A673 (cell line): ENCODE results near the gene ERVFRD-1.

ENCODE experiments used
- EZH2 ChIP-seq: fragments of 200-600 bp; sonication (generic); IDR thresholded peaks from 2 replicates; pipeline ENCODE4 v1.6.1; 2017; ENCODE audit warnings: borderline replicate concordance, low read depth, mild to moderate bottlenecking, mixed read lengths, antibody characterized with exemption, low read length; ENCODE audit not compliant: poor library complexity, severe bottlenecking
- TF ChIP-seq, protein P1 (sequence below): fragments of 300-800, 200-600 bp; sonication (generic); conservative IDR thresholded peaks from 2 replicates; pipeline ENCODE4 v1.5.1; 2017; ENCODE audit warnings: low read depth, mild to moderate bottlenecking, antibody characterized with exemption, low read length, moderate library complexity, mixed read lengths

GRCh38 chr6:11054722-11055121 is 56.8 kb downstream of the ERVFRD-1 start:
- TF ChIP-seq, protein P1, sequence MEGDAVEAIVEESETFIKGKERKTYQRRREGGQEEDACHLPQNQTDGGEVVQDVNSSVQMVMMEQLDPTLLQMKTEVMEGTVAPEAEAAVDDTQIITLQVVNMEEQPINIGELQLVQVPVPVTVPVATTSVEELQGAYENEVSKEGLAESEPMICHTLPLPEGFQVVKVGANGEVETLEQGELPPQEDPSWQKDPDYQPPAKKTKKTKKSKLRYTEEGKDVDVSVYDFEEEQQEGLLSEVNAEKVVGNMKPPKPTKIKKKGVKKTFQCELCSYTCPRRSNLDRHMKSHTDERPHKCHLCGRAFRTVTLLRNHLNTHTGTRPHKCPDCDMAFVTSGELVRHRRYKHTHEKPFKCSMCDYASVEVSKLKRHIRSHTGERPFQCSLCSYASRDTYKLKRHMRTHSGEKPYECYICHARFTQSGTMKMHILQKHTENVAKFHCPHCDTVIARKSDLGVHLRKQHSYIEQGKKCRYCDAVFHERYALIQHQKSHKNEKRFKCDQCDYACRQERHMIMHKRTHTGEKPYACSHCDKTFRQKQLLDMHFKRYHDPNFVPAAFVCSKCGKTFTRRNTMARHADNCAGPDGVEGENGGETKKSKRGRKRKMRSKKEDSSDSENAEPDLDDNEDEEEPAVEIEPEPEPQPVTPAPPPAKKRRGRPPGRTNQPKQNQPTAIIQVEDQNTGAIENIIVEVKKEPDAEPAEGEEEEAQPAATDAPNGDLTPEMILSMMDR = no peak
- TF ChIP-seq EZH2 = no peak
